A549 (cell line): ENCODE measurements around the gene PRKAG2. TPM values are rescaled to one million over a fixed set of nuclear protein-coding genes. Genes with fewer than 3 reads are reported as not detected.

ENCODE experiments used
- ATAC-seq, 2 experiments: fragments of 200-7000 bp in 1 of 2; fragments of >200 bp in 1 of 2; cut with Nextera tagmentation in 1 of 2; cut with Tn5 transposase in 1 of 2; 3 replicates each; pipeline versions ENCODE4 v1.8.0 to v1.9.1; 2018 to 2020; ENCODE audit warnings: mild to moderate bottlenecking in 1 of 2, moderate library complexity in 1 of 2
- CTCF ChIA-PET: fragments of 300-600 bp; sonication (Branson Sonifier 250); formaldehyde crosslinking; extraction: SDS; loops from one replicate; lab custom pipeline; 2021; ENCODE audit warnings: antibody characterized with exemption, inconsistent platforms; lab: Yijun Ruan, JAX
- POLR2A ChIA-PET: fragments of 350-600 bp; formaldehyde crosslinking; extraction: SDS; loops from one replicate; lab custom pipeline; 2021; ENCODE audit warnings: antibody characterized with exemption, inconsistent platforms; lab: Yijun Ruan, JAX
- DNase-seq, 2 experiments: peaks; one replicate each; pipeline versions ENCODE4 v3.0.0 to v3.0.0-alpha.2; 2011 to 2016; ENCODE audit warnings: low read depth in 1 of 2, low spot score in 1 of 2
- FAIRE-seq: peaks from 2 replicates; lab custom pipeline; 2011; peaks lifted over from hg19 to GRCh38; lab: Jason Lieb, UNC
- H3K27ac ChIP-seq, 2 experiments: fragments of >200 bp; sonication (Bioruptor Twin); formaldehyde crosslinking; 3 replicates each; pipeline ENCODE4 v1.5.1; 2016 to 2017
- H3K4me1 ChIP-seq: fragments of >200 bp; sonication (Bioruptor Twin); formaldehyde crosslinking; 3 replicates; pipeline ENCODE4 v1.6.1; 2016
- H3K4me2 ChIP-seq: fragments of >200 bp; sonication (Bioruptor Twin); formaldehyde crosslinking; 3 replicates; pipeline ENCODE4 v1.6.1; 2016
- H3K4me3 ChIP-seq: fragments of >200 bp; sonication (Bioruptor Twin); formaldehyde crosslinking; 3 replicates; pipeline ENCODE4 v1.5.1; 2016
- H3K9me3 ChIP-seq: fragments of >200 bp; sonication (Bioruptor Twin); formaldehyde crosslinking; 3 replicates; pipeline ENCODE4 v1.6.1; 2016
- CHD2 ChIP-seq: fragments of 150-350 bp; IDR thresholded peaks from 2 replicates; pipeline ENCODE4 v1.6.1; 2014; ENCODE audit warnings: low read length; ENCODE audit not compliant: partially characterized antibody
- ESRRA ChIP-seq: fragments of 150-350 bp; IDR thresholded peaks from 2 replicates; pipeline ENCODE4 v1.6.1; 2014; ENCODE audit warnings: mild to moderate bottlenecking, low read length, borderline replicate concordance
- FOSL2 ChIP-seq, 2 experiments: fragments of 450-650 bp in 1 of 2; fragments of >200 bp in 1 of 2; sonication (Bioruptor Twin) in 1 of 2; formaldehyde crosslinking; IDR thresholded peaks; 2 replicates each; pipeline versions ENCODE4 v1.5.0 to v1.6.1; 2016 to 2020; ENCODE audit warnings: mild to moderate bottlenecking in 1 of 2, moderate library complexity in 1 of 2
- FOXS1 ChIP-seq: fragments of 250-450 bp; sonication (Bioruptor Pico); IDR thresholded peaks from 2 replicates; pipeline ENCODE4 v1.5.0; 2020; ENCODE audit warnings: mild to moderate bottlenecking, moderate library complexity
- GATA3 ChIP-seq: IDR thresholded peaks from 2 replicates; pipeline ENCODE4 v1.6.1; 2012; ENCODE audit warnings: borderline replicate concordance
- HOXA7 ChIP-seq: fragments of 250-450 bp; sonication (Bioruptor Pico); IDR thresholded peaks from 2 replicates; pipeline ENCODE4 v1.5.0; 2020; ENCODE audit warnings: mild to moderate bottlenecking, moderate library complexity
- HOXB13 ChIP-seq: fragments of 250-450 bp; sonication (Bioruptor Pico); IDR thresholded peaks from 2 replicates; pipeline ENCODE4 v1.5.0; 2020; ENCODE audit warnings: low read depth, mild to moderate bottlenecking, moderate library complexity
- HOXB5 ChIP-seq: fragments of 250-450 bp; sonication (Bioruptor Pico); IDR thresholded peaks from 2 replicates; pipeline ENCODE4 v1.5.0; 2020; ENCODE audit warnings: mild to moderate bottlenecking, moderate library complexity
- MAFK ChIP-seq: fragments of 450-650 bp; IDR thresholded peaks from 2 replicates; pipeline ENCODE4 v1.6.1; 2014; ENCODE audit not compliant: partially characterized antibody
- NFE2L2 ChIP-seq: fragments of 150-350 bp; conservative IDR thresholded peaks from 2 replicates; pipeline ENCODE4 v1.6.1; 2014; ENCODE audit warnings: low read length
- RAD21 ChIP-seq, 2 experiments: fragments of >200 bp in 1 of 2; sonication (Bioruptor Twin) in 1 of 2; formaldehyde crosslinking in 1 of 2; IDR thresholded peaks in 1 of 2; conservative IDR thresholded peaks in 1 of 2; 2 replicates in 1 of 2; 3 replicates in 1 of 2; pipeline ENCODE4 v1.6.1; 2012 to 2018; ENCODE audit warnings: inconsistent platforms in 1 of 2
- RARB ChIP-seq: fragments of 250-450 bp; sonication (Bioruptor Pico); IDR thresholded peaks from 2 replicates; pipeline ENCODE4 v1.8.0; 2021; ENCODE audit warnings: mild to moderate bottlenecking, moderate library complexity
- RNF2 ChIP-seq: fragments of 200-600 bp; sonication (generic); IDR thresholded peaks from 2 replicates; pipeline ENCODE4 v1.6.1; 2016; ENCODE audit warnings: low read depth, mild to moderate bottlenecking, antibody characterized with exemption, moderate library complexity, borderline replicate concordance
- ZC3H11A ChIP-seq: fragments of 450-650 bp; IDR thresholded peaks from 2 replicates; pipeline ENCODE4 v1.6.1; 2014; ENCODE audit warnings: antibody characterized with exemption, mild to moderate bottlenecking
- WGBS: methylation state at CpG from one replicate; pipeline ENCODE4 v1.1.6; 2017; ENCODE audit errors: missing lambda C conversion rate; 5-methylcytosine and 5-hydroxymethylcytosine counted together
- polyA plus RNA-seq, 4 experiments: library from polyadenylated mRNA; depleted of rRNA in 3 of 4; stranded (reverse); fragments of >200 nt; fragmentation: RNase III in 1 of 4; extraction: RNeasy Plus Mini Kit Qiagen cat#74134 plus additional on column Dnase treatment in 1 of 4; gene quantifications; 2 replicates in 3 of 4; 3 replicates in 1 of 4; pipeline ENCODE4 v1.2.3, GENCODE V29; 2011 to 2017
- TF ChIP-seq, protein P1 (sequence below): fragments of 150-350 bp; IDR thresholded peaks from 2 replicates; pipeline ENCODE4 v1.6.1; 2014; ENCODE audit warnings: low read depth, mild to moderate bottlenecking, low read length
- TF ChIP-seq, protein P2 (sequence below): fragments of >200 bp; sonication (Bioruptor Twin); formaldehyde crosslinking; IDR thresholded peaks from 3 replicates; pipeline ENCODE4 v1.6.1; 2016
- TF ChIP-seq, protein P3 (sequence below): IDR thresholded peaks from 2 replicates; pipeline ENCODE4 v1.6.1; 2012
- TF ChIP-seq, protein P4 (sequence below): fragments of >200 bp; sonication (Bioruptor Twin); formaldehyde crosslinking; IDR thresholded peaks from 2 replicates; pipeline ENCODE4 v1.6.1; 2016

Gene PRKAG2
- polyA plus RNA-seq, 2 of the 4 experiments (the other 2 are of a cell fraction): 26.5 to 31.7 TPM

DNA sequence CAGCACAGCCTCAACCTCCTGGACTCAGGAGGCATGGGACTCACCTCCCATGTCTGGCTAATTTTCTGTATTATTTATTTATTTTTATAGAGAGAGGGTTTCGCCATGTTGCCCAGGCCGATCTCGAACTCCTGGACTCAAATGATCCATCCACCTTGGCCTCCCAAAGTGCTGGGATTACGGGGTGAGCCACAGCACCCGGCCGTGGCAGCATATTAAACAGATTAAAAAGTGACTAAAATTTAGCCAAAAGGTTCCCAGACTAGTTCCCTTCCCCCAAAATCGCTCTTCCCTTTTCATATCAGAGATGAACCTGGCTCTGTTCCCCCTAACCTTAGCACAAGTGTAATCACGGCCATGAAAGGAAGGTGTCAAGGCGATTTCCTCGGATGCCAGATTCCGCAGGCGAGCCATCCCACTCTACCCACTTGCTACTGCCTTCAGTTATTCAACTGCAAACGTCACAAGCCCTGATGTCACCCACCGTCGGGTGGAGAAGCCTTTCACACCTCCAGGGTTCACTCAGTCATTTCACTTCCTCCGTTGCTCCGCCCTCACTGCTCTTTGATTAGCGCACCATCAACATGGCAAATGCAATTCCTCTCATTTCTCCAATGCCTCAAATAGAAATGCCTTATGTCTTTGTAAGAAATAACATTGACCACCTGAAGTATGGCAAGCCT lies 252.5 kb downstream of the PRKAG2 start:
- no peak for DNase-seq
- ATAC-seq: no peak
- peak overlapping the region; percentile 14; the same call in 2 of the 3 replicates for H3K4me2 ChIP-seq
- WGBS: 93% methylated on average over 18 of the region's 18 CpGs
- CTCF ChIA-PET: interaction anchor here (1.1 to 14.2 kb wide), 11 partner anchors 8 to 143 kb away, joined by 3 to 173 read pairs (median 9); no protein-coding TSS in a partner anchor
- TF ChIP-seq, protein P1, sequence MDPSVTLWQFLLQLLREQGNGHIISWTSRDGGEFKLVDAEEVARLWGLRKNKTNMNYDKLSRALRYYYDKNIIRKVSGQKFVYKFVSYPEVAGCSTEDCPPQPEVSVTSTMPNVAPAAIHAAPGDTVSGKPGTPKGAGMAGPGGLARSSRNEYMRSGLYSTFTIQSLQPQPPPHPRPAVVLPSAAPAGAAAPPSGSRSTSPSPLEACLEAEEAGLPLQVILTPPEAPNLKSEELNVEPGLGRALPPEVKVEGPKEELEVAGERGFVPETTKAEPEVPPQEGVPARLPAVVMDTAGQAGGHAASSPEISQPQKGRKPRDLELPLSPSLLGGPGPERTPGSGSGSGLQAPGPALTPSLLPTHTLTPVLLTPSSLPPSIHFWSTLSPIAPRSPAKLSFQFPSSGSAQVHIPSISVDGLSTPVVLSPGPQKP: no peak
- TF ChIP-seq HOXB13: no peak
- TF ChIP-seq, protein P2, sequence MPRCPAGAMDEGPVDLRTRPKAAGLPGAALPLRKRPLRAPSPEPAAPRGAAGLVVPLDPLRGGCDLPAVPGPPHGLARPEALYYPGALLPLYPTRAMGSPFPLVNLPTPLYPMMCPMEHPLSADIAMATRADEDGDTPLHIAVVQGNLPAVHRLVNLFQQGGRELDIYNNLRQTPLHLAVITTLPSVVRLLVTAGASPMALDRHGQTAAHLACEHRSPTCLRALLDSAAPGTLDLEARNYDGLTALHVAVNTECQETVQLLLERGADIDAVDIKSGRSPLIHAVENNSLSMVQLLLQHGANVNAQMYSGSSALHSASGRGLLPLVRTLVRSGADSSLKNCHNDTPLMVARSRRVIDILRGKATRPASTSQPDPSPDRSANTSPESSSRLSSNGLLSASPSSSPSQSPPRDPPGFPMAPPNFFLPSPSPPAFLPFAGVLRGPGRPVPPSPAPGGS: no peak
- TF ChIP-seq RAD21 (conservative IDR thresholded peaks at IDR 0.05 in 1 of 2, IDR thresholded peaks at IDR 0.05 in 1 of 2): no peak
- TF ChIP-seq HOXB5: no peak
- no peak for TF ChIP-seq FOSL2 (IDR thresholded peaks at IDR 0.05)
- no peak for TF ChIP-seq FOSL2 (CRISPR knock-in tag; IDR thresholded peaks at IDR 0.05)
- TF ChIP-seq, protein P3, sequence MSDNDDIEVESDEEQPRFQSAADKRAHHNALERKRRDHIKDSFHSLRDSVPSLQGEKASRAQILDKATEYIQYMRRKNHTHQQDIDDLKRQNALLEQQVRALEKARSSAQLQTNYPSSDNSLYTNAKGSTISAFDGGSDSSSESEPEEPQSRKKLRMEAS: no peak
- TF ChIP-seq FOXS1 (CRISPR knock-in tag): no peak
- TF ChIP-seq ZC3H11A: no peak
- no peak for TF ChIP-seq RNF2
- no peak for TF ChIP-seq ESRRA
- no peak overlapping the region for H3K4me3 ChIP-seq
- H3K9me3 ChIP-seq: no peaks in the 10 kb centered on the region
- POLR2A ChIA-PET: no interaction called here
- peak overlapping the region in 1 of 2 experiments; percentile 46; a peak in 3 of 6 replicates for H3K27ac ChIP-seq
- peaks cover 14% of the 10 kb centered on the region for H3K4me1 ChIP-seq
- FAIRE-seq: no peak

DNA sequence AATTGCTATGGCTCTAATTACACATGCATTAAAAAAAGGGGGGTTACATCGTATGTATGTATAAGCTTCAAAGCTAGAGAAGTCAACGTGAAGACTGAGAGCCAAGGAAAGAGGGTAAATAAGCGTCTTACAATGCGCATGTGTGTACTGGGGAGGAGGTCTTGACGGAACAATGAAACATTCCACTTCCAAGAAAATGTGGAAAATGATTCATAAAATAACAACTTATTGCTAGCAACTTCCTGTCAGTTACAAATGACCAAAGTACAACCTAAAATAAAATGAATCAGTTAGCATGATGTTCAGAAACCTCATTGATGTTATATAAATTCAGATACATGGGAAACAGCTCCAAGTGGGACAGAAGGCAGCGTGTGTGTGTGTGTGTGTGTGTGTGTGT lies 253.1 kb downstream of the PRKAG2 start:
- TF ChIP-seq CHD2 (no peak), GATA3 (no peak), HOXA7 (no peak), ESRRA (no peak), RARB (CRISPR knock-in tag) (no peak), RAD21 (conservative IDR thresholded peaks at IDR 0.05 in 1 of 2, IDR thresholded peaks at IDR 0.05 in 1 of 2) (no peak), NFE2L2 (no peak)
- Histone ChIP-seq H3K4me2 (peak overlapping the region; percentile 14; the same call in 2 of the 3 replicates), H3K4me1 (peaks cover 14% of the 10 kb centered on the region), H3K4me3 (no peak overlapping the region), H3K9me3 (no peaks in the 10 kb centered on the region), H3K27ac (peak overlapping the region in 1 of 2 experiments; percentile 46; a peak in 3 of 6 replicates)
- WGBS: 68% methylated on average over 6 of the region's 6 CpGs
- ATAC-seq: no peak
- no peak for DNase-seq
- FAIRE-seq: no peak
- CTCF ChIA-PET: interaction anchor here (1.0 to 14.2 kb wide), 4 partner anchors 9 to 159 kb away, joined by 3 to 173 read pairs (median 24); no protein-coding TSS in a partner anchor
- POLR2A ChIA-PET: no interaction called here

DNA sequence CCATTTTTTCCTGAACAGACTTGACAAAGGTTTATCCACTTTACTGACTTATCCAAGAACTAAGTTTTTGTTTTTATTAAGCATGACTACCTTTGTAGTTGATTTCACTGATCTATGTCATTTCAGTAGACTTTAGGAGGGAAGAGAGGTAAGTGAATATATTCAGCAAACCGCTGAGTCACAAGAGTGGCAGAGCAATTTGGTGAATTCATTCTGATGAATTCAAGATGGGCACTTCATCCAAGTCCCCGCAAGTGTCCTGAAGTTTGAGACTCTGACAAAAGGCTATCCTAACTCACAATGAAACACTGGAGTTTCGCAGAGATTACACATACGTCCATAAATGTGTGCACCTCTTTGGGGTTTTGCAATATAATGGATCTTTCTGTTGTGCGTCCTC lies 255.0 kb downstream of the PRKAG2 start:
- no peaks in the 10 kb centered on the region for H3K9me3 ChIP-seq
- POLR2A ChIA-PET: no interaction called here
- TF ChIP-seq, protein P4, sequence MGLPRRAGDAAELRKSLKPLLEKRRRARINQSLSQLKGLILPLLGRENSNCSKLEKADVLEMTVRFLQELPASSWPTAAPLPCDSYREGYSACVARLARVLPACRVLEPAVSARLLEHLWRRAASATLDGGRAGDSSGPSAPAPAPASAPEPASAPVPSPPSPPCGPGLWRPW: no peak
- TF ChIP-seq MAFK: peak; percentile 17
- peak overlapping the region in 1 of 2 experiments; percentile 47; a peak in 1 of 6 replicates for H3K27ac ChIP-seq
- peaks cover 14% of the 10 kb centered on the region for H3K4me1 ChIP-seq
- DNase-seq (no peak), FAIRE-seq (no peak), ATAC-seq (no peak)
- no peak overlapping the region for H3K4me3 ChIP-seq
- CTCF ChIA-PET: interaction anchor here (1.8 to 3.2 kb wide), 2 partner anchors 10 to 138 kb away, joined by 10 to 15 read pairs; no protein-coding TSS in a partner anchor
- no peak overlapping the region for H3K4me2 ChIP-seq
- WGBS: 90% methylated on average over 5 of the region's 5 CpGs
